SKM-1 (cell line): ENCODE results near the gene SNHG17.
"Not testable (repeated sequence)": the region's sequence is repeated elsewhere in the genome, so short reads cannot be mapped to it uniquely, and the experiment has no call there.

Source experiments
- DNase-seq: peaks from one replicate; lab custom pipeline; 2025; ENCODE audit not compliant: unreplicated experiment; lab: John Stamatoyannopoulos, UW

Gene SNHG17

DNA sequence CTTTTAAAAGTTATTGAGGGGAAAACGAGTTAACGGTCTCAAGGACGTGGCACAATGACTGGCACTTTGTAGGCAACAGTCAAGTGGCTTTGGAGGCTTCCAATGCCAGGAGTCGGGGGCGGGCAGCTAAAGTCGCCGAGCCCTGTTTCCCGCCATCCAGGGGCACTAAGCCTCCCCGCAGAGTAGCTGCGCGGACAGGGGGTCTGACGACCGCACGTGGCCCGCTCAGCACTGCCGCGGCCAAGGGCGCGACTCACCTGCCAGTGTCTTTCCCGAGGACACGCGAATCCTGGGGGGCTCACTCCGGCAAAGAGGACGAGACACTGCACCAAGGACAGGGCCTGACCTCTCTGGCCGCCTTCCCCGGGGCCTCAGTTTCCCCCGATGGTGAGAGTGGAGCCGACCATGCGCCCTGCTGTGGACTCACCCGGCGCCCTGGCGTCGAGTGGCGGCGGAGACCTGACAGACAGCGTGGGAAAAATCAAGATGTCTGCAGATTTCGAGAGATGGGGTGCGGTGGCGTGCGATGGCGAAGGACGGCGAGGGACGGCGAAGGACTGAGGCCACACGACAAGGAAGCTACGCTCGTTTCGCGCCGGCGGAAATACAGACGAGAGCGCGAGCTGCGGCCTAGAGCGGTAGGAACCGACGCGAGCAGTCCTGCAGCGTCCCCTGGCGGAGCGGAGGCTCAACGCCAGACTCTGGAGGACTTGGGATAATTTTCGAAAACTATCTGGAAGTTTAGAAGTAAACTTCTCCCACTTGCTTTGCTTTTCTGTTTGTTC is at the start of gene SNHG17:
TSS of gene SNHG17 (minus strand) at position 559 of the 785 bp plus-strand sequence.
- DNase-seq = peak; percentile 88

DNA sequence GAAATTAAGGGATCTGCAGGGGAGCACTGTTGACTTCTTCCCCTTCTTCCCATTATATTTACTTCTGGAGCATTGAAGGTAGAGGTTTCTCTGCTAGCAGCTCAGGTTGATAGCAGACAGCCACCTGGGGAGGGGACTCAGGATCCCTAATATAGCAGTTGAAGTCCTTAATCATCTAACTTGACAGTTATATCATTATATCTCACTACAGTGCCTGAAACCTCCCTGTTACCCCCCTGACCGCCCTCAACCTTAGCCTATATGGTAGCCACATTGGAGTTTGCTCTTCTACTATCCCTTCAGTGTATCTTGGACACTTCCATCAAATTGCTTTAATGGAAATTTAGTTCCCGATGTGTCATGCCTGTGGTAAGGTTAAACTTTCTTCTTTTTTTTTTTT is 44.5 kb upstream of the SNHG17 start:
- no peak for DNase-seq

DNA sequence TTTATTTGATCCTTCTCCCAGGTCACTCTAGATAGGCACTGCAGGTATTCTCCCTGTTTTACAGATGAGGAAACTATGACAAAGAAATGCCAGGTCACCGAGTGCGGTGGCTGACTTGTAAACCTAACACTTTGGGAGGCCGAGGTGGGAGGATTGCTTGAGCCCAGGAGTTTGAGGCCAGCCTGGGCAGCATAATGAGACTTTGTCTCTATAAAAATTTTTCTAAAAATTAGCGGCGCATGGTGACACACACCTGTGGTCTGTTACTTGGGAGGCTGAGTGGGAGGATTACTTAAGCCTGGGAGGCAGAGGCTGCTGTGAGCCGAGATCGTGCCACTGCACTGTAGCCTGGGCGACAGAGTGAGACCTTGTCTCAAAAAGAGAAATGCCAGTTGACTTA is 42.6 kb upstream of the SNHG17 start:
- DNase-seq = no peak

DNA sequence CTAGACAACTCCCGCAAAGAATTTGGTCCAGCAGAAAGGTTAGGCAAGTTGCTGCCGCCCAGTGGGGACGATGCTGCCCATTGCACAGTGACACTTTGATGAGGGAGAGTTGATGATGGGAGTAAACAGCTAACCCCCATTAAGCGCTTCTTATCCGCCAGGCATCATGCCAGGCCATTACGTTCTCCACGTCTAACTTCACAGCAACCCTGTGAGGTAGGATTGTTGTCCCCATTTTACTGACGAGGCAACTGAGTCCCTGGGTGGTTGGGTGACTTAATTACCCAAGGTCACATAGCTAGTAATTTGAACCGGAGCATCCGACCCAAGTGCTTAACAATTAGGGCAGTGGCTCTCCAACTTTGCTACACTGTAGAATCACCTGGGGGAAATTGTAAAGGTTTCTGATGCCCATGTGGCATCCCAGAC is 38.3 kb upstream of the SNHG17 start:
- no peak for DNase-seq

DNA sequence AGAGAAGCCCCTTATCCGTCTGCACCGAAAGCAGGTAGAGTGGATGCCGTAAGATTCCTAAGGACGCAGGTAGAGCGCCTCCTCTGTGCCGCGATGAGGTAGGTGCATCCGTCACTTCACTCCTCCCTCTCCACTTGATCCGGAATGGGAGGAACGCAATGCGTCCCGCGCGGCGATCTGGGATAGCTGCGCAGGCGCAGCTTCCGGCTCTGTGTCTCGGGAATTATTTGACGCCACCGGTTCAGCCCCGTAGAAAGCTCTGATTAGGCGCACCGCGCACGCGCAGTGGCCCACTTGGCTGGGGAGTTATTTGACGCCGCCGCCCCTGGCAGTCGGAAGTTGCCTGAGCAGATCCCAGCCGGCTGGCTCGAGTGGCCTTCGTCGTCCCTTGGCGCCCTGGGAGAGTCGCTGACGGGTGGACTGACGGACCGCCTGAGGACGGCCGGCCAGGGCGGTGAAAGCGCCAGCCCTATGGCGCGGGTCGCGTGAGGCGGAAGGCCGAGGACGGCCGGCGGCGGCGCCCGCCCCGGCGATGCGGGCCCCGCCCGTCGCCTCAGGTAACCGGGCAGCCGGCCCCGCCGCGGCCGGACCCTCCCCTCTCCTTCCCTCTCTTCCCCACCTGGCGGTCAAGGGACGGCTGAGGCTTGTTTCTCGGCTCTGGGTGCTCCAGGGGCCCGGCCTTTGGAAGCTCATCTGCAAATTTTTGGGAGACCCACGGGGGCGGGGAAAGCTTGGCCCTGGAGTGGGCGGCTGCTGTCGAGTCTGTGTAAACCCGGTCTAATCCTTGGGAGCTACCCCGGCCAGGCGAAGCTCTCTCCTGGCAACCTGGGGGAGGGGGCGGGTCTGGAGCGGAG is 37.6 kb upstream of the SNHG17 start, which contains the start of gene RALGAPB:
TSS of gene RALGAPB (plus strand) at position 331 of the 854 bp plus-strand sequence. CDS start 15,590 bp downstream, outside the sequence.
- DNase-seq = peak; percentile 87

DNA sequence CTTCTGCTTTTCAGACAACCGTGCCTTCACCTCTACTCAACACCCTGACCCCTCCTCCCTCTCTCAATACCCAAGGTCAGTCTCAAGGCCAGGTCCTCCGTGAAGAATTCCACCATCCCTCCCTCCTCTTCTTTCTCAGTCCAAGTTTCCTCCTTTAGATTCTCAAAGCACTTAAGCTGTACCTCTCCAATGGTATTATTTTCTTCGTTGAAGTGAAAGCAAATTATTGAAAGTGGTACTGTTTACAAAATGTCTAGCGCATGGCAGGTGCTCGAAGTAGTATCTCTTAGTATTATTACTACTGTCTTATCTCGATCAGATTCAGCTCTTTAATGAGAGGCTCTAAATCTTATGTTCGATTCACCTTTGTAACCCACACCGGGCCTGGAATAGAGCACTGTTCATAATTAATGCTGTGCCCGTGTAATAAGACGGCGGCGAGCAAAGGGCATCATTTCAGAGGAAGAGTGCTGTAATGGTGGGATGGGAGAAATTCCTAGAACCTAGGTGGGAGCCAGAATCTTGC is 36.9 kb upstream of the SNHG17 start:
- DNase-seq = no peak

DNA sequence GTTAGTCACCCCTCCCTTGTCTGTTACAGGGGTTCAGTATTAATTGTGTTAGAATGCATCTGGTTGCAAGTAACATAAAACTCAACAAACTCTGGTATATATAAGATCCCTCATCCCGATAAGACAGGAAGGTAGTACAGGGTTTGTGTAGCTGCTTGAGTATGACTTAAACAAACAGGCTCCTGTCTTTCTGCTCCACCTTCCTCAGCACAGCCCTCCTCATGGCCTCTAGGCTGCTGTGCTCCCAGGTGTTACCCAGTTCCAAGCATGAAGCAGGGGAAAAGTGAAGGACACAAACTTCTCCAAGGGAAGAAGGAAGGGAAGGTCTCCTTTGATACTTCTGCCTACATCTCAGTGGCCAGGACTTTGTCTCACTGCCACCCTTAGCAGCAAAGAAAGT is 36.1 kb upstream of the SNHG17 start:
- DNase-seq = no peak

DNA sequence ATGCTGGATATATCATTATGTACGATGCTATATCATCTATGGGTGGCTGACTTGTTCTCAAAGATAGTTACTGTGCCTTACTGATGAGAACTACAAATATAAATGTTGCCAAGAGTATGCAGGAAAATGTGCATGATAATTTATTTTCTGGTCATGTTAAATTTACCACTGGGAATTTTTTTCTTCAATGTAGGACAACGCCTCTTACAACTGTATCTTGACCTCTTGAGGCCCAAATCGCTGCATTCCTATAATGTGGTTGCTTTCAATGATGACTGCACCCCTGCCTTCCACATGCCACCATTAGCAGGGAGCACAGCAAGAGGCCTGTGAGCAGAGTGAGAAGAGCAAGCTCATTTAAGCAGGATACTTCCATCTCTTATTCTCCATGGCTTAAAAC is 31.9 kb upstream of the SNHG17 start:
- DNase-seq = no peak

DNA sequence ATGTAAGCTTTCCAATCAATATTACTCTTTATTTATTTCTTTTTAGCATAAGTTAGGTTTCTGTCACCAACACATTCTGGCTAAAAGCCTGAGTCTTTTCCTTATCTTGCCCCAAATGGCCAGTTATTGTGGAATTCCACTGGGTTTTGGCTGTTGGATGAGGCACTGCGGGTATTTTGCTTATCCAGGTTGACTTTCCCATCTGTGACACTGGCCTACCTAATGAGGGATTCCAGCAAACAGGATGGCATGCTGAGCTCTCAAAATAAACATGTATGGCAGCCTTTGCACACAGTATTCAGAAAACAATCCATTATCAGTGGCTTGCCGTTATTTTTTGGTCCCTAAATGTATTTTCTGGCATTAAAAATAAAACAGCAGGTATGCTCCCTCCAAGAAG is 31.0 kb upstream of the SNHG17 start:
- DNase-seq = no peak

DNA sequence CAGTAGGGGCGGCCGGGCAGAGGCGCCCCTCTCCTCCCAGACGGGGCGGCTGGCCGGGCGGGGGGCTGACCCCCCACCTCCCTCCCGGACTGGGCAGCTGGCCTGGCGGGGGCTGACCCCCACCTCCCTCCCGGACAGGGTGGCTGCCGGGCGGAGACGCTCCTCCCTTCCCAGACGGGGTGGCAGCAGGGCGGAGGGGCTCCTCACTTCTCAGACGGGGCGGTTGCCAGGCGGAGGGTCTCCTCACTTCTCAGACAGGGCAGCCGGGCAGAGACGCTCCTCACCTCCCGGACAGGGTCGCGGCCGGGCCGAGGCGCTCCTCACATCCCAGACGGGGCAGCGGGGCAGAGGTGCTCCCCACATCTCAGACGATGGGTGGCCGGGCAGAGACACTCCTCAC is 26.4 kb upstream of the SNHG17 start:
- not testable (repeated sequence) for DNase-seq

DNA sequence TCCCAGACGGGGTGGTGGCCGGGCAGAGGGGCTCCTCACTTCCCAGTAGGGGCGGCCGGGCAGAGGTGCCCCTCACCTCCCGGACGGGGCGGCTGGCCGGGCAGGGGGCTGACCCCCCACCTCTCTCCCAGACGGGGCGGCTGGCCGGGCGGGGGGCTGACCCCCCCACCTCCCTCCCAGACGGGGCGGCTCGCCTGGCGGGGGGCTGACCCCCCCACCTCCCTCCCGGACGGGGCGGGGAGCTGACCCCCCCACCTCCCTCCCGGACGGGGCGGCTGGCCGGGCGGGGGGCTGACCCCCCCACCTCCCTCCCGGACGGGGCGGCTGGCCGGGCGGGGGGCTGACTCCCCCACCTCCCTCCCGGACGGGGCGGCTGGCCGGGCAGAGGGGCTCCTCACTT is 26.0 kb upstream of the SNHG17 start:
- DNase-seq = not testable (repeated sequence)

DNA sequence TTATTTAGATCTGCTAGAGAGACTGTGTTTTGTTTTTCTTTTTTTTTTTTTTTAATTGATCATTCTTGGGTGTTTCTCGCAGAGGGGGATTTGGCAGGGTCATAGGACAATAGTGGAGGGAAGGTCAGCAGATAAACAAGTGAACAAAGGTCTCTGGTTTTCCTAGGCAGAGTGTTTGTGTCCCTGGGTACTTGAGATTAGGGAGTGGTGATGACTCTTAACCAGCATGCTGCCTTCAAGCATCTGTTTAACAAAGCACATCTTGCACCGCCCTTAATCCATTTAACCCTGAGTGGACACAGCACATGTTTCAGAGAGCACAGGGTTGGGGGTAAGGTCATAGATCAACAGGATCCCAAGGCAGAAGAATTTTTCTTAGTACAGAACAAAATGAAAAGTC is 25.5 kb upstream of the SNHG17 start:
- DNase-seq = not testable (repeated sequence)

DNA sequence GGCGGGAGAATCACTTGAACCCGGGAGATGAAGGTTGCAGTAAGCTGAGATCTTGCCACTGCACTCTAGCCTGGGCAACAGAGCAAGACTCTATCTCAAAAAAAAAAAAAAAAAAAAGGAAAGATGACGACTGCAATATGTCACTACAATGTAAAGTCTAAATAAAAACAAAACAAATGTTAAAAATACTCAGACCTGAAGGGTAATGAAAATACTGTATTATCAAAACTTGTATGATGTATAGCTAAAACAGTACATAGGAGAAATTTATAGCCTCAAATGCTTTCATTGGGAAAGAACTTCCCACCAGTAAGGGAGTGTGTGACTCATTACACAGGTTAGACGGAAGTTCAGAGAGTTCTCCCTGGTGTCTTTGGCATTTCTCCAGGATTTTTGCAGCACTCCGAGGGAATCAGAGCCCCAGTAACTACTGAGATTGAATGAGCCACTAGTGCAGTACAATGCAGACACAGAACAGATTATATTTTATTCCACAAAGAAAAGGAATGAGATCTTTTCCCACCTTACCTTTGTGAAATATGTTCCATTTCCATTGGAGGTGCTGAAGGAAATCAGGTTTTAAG is 25.0 kb upstream of the SNHG17 start:
- no peak for DNase-seq

DNA sequence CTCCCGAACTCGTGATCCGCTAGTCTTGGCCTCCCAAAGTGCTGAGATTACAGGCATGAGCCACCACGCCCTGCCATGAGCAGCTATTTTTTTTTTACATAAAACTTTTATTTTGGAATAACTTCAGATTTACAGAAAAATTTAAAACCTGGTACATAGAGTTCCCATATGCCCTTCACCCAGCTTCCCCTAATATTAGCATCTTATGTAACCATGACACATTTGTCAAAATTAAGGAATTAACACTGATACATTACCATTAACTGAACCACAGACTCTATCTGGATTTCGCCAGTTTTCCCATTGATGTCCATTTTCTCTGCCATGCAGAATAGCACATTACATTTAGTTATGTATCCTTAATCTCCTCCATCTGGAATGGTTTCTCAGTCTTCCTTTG is 23.2 kb upstream of the SNHG17 start:
- DNase-seq = no peak

DNA sequence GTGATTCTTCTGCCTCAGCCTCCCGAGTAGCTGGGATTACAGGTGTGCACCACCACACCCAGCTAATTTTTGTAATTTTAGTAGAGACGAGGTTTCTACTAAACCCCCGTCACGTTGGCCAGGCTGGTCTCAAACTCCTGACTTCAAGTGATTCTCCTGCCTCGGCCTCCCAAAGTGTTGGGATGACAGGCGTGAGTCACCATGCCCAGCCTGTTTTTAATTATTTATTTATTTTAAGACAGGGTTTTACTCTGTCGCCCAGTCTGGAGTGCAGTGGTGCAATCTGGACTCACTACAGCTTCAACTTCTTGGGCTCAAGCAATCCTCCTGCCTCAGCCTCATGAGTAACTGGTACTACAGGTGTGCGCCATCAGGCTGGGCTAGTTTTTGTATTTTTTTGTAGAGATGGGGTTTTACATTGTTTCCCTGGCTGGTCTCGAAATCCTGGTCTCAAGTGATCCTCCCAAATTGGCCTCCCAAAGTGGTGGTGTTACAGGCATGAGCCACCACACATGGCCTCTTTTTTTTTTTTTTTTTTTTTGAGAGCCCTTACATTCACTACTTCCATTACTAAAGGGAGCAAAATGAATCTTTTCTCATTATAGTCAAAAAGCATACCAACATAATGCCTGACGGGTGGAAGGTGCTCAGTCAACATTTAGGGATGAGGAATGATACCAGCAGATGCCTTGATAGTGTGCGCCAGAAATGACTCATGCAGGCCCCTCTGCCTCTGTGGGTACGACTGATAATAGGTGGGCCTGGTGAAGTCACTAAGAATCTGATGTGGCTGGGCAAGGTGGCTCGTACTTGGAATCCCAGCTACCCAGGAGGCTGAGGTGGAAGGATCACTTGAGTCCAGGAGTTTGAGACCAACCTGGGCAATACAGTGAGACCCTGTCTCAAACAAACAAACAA is 19.7 kb upstream of the SNHG17 start:
- DNase-seq = no peak

DNA sequence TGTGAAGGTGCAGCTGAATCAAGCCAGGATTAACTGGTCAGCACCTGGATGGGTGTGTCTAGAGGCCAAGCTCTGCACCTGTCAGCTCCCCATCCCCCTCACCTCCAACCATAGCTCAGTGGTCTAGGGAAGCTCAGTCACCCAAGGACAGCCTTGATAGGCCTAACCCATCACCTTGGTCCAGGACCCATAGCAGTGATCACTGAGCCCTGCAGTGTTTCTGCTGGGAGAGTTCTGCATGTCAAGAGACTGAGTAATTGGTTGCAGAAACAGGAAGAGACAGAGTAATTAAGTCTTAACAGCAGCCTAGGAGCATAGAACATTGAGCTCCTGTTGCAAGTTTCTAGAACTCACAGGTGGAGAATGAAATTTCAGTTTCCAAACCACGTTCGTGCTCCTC is 18.8 kb upstream of the SNHG17 start:
- no peak for DNase-seq

DNA sequence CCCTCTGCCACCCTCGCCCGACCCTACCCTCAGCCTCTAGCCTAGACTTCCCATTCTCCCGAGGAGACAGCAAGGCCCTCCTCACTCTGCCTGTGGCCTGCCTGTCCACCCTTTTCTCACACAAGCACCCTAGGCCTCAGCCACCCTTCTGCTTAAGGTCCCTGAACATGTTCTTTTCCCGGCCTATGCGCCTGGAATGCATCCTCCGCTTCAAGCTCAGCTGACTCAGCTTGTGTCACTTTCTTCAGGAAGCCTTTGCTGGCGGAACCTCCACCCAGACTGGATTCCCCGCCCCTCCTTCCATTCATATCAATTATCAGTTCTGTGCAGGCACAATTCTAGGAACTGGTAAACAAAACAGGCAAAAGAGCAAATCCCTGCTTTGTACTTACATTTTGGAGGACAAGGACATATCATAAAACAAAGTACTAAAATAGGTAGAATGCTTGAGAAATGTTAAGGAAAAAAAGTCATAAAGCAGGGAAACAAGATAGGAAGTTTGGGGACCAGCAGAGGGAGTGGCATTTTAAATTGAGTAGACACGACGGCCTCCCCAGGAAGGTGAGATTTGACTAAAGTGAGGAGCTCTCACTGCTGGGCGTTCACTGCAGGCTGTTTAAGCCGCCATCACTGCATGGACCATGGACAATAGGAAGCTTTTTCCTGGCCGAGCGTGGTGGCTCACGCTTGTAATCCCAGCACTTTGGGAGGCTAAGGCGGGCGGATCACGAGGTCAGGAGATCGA is 17.9 kb upstream of the SNHG17 start:
- DNase-seq = no peak

DNA sequence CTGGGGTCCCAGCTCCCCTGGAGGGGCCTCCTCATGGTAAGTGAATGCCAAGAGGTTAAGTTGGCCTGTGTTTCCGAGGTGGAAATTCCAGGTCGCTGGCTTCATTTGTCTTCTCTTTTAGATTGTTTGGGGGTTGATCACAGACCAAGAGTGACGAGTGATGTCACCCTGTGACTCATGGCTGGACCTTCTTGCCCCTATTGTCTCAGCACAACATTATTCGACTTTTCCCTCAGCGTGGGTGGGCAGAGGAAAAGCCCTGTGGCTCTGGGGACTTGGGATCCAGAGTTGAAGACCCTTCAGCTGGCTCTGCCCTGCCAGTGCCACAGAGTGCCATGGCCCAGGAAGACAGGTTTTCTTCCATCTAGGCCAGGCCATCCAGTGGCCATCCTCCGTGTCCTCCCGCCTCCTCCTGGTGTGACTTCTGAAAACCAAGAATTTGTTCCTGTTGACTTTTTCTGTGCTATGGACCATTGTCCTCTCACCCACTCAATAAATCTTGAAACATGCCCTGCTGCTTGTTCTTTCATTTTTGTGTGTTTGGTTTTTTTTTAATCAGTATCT is 15.4 kb upstream of the SNHG17 start:
- no peak for DNase-seq

DNA sequence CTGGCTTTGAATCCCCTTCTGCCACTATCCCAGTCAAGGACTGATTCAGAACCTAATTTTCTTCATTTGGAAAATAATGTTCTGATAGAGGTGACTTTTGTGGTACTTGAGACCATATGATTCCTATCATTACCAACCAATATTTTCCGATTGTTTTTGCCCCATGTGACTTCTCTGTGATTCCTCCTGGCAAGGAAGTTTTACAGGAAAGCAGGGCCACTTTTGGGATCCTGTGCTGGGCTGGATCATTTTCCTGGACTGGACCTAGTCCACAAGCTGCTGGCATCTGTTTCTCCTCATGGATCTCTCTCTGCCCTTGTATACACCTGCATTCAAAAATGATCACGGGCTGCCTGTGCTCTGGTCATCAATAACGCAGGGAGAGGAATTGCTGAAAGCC is 13.9 kb upstream of the SNHG17 start:
- no peak for DNase-seq
